ENCODE data around the gene PLEKHA1. TPM values are rescaled to one million over a fixed set of nuclear protein-coding genes. Genes with fewer than 3 reads are reported as not detected.

PLEKHA1 gene
- total and polyA plus RNA-seq, 2 donors (not counting 1 experiment from before 2014, with no cell fraction given), result 9.0 to 34.0 TPM

GRCh38 chr10:122417667-122418066 is 43.2 kb downstream of the PLEKHA1 start:
- Histone ChIP-seq H2AFZ (ENCODE audit: insufficient read depth, low read depth, low read length, poor library complexity, severe bottlenecking) (no peak overlapping the region), H3K79me2 (ENCODE audit: control insufficient read depth, insufficient read depth, low read length) (no peaks in the 10 kb centered on the region)
- H3K4me3 Mint-ChIP-seq, result peak overlapping the region; percentile 5

GRCh38 chr10:122419016-122419415 is 44.5 kb downstream of the PLEKHA1 start:
- WGBS (ENCODE audit: insufficient coverage), result no CpG with 5 or more reads among the region's 1 CpG
- peaks cover 34 to 63% of the 10 kb centered on the region in 2 donors for H3K4me1 ChIP-seq (ENCODE audit: control insufficient read depth in 2 of 2, insufficient read depth in 2 of 2, low read length in 2 of 2)
- no peak overlapping the region for H3K9ac ChIP-seq (ENCODE audit: low read length)
- H3K9me3 Mint-ChIP-seq (ENCODE audit: insufficient read depth), result no peaks in the 10 kb centered on the region
- no peaks in the 10 kb centered on the region for H3K27me3 ChIP-seq (replicated peaks in 1 of 4; ENCODE audit: control extremely low read depth in 1 of 4, control insufficient read depth in 3 of 4, insufficient read depth in 4 of 4, low read length in 3 of 4)
- H3K4me3 ChIP-seq (ENCODE audit: control extremely low read depth in 1 of 5, extremely low read depth in 1 of 5, insufficient read depth in 1 of 5, low read depth in 2 of 5, low read length in 4 of 5), result no peak overlapping the region
- no peaks in the 10 kb centered on the region for H3K27me3 Mint-ChIP-seq
- intact Hi-C loops (cut with micrococcal nuclease), result no loop called here
- peaks cover 0 to 4% of the 10 kb centered on the region in 2 experiments for H3K36me3 ChIP-seq (replicated peaks in 1 of 2; ENCODE audit: control extremely low read depth in 1 of 2, control insufficient read depth in 1 of 2, extremely low read depth in 1 of 2, insufficient read depth in 2 of 2, low read length in 1 of 2)
- no peak overlapping the region for H3K4me3 Mint-ChIP-seq
- H3K4me1 Mint-ChIP-seq, result peaks cover 67% of the 10 kb centered on the region
- DNase-seq, result no peak
- no peak overlapping the region for H3K27ac Mint-ChIP-seq
- H3K4me2 ChIP-seq (replicated peaks; ENCODE audit: low read depth, low read length, poor library complexity, severe bottlenecking), result no peak overlapping the region
- no peaks in the 10 kb centered on the region for H4K20me1 ChIP-seq (ENCODE audit: control insufficient read depth, insufficient read depth, low read length, poor library complexity, severe bottlenecking)
- H3K27ac ChIP-seq (ENCODE audit: low read length in 2 of 2), result peak overlapping the region in 1 of 2 donors; percentile 20
- ATAC-seq (ENCODE audit: low read depth), result no peak
- TF ChIP-seq CTCF (IDR thresholded peaks at IDR 0.05) (no peak), EZH2 (IDR thresholded peaks at IDR 0.05; ENCODE audit: borderline replicate concordance, insufficient read depth, low read depth, low read length, poor library complexity, severe bottlenecking) (no peak)
- H2AFZ ChIP-seq (ENCODE audit: insufficient read depth, low read depth, low read length, poor library complexity, severe bottlenecking), result no peak overlapping the region
- POLR2A ChIA-PET, result no interaction called here
- no peaks in the 10 kb centered on the region for H3K79me2 ChIP-seq (ENCODE audit: control insufficient read depth, insufficient read depth, low read length)
- CTCF ChIA-PET, result interaction anchor here (1.2 to 2.0 kb wide), 4 partner anchors 16 to 120 kb away, joined by 3 to 10 read pairs (median 6); no protein-coding TSS in a partner anchor
- peaks cover 0 to 4% (median 4%) of the 10 kb centered on the region in 3 donors for H3K9me3 ChIP-seq (ENCODE audit: control extremely low read depth in 1 of 3, control insufficient read depth in 2 of 3, insufficient read depth in 1 of 3, low read length in 2 of 3)

More at GRCh38 chr10:122417667-122418066, 43.2 kb downstream of the PLEKHA1 start:
- peak overlapping the region; percentile 50 for H3K4me2 ChIP-seq (replicated peaks; ENCODE audit: low read depth, low read length, poor library complexity, severe bottlenecking)
- H3K4me1 ChIP-seq (ENCODE audit: control insufficient read depth in 2 of 2, insufficient read depth in 2 of 2, low read length in 2 of 2), result peaks cover 34 to 55% of the 10 kb centered on the region in 2 donors
- ChIA-PET CTCF (interaction anchor here (1.2 kb wide), 1 partner anchor 75 kb away, joined by 4 read pairs; no protein-coding TSS in a partner anchor), POLR2A (no interaction called here)
- Mint-ChIP-seq H3K4me1 (peaks cover 61% of the 10 kb centered on the region), H3K27me3 (no peaks in the 10 kb centered on the region), H3K27ac (peak overlapping the region; percentile 59), H3K9me3 (ENCODE audit: insufficient read depth) (no peaks in the 10 kb centered on the region)
- WGBS (ENCODE audit: insufficient coverage), result 86% methylated on average over 1 of the region's 2 CpGs
- H3K9me3 ChIP-seq (ENCODE audit: control extremely low read depth in 1 of 3, control insufficient read depth in 2 of 3, insufficient read depth in 1 of 3, low read length in 2 of 3), result peaks cover 0 to 4% (median 4%) of the 10 kb centered on the region in 3 donors
- intact Hi-C loops (cut with micrococcal nuclease), result no loop called here
- no peak overlapping the region for H3K4me3 ChIP-seq (ENCODE audit: control extremely low read depth in 1 of 5, extremely low read depth in 1 of 5, insufficient read depth in 1 of 5, low read depth in 2 of 5, low read length in 4 of 5)
- no peaks in the 10 kb centered on the region for H4K20me1 ChIP-seq (ENCODE audit: control insufficient read depth, insufficient read depth, low read length, poor library complexity, severe bottlenecking)
- peaks cover 2 to 8% of the 10 kb centered on the region in 2 experiments for H3K36me3 ChIP-seq (replicated peaks in 1 of 2; ENCODE audit: control extremely low read depth in 1 of 2, control insufficient read depth in 1 of 2, extremely low read depth in 1 of 2, insufficient read depth in 2 of 2, low read length in 1 of 2)
- H3K9ac ChIP-seq (ENCODE audit: low read length), result no peak overlapping the region
- H3K27ac ChIP-seq (ENCODE audit: low read length in 2 of 2), result peak overlapping the region; percentile 45 to 73
- ATAC-seq (ENCODE audit: low read depth) (no peak), DNase-seq (no peak)
- no peaks in the 10 kb centered on the region for H3K27me3 ChIP-seq (replicated peaks in 1 of 4; ENCODE audit: control extremely low read depth in 1 of 4, control insufficient read depth in 3 of 4, insufficient read depth in 4 of 4, low read length in 3 of 4)
- no peak for TF ChIP-seq EZH2 (IDR thresholded peaks at IDR 0.05; ENCODE audit: borderline replicate concordance, insufficient read depth, low read depth, low read length, poor library complexity, severe bottlenecking)
- no peak for TF ChIP-seq CTCF (IDR thresholded peaks at IDR 0.05)

Measured in B cell (primary cell).